Stimulated activated CD8-positive, alpha-beta memory T cell treated with anti-CD3 and anti-CD28 coated beads, Interleukin-7, amount 100 ng/mL, for 4 hours (primary cell): Measurements from ENCODE around the gene COPG2.
"Not testable (repeated sequence)": the region's sequence is repeated elsewhere in the genome, so short reads cannot be mapped to it uniquely, and the experiment has no call there.

Source experiments
- DNase-seq, 2 donors: peaks; one replicate each; pipeline ENCODE4 v3.0.0-alpha.2; 2020; ENCODE audit warnings: low read depth in 2 of 2

The COPG2 gene

DNA sequence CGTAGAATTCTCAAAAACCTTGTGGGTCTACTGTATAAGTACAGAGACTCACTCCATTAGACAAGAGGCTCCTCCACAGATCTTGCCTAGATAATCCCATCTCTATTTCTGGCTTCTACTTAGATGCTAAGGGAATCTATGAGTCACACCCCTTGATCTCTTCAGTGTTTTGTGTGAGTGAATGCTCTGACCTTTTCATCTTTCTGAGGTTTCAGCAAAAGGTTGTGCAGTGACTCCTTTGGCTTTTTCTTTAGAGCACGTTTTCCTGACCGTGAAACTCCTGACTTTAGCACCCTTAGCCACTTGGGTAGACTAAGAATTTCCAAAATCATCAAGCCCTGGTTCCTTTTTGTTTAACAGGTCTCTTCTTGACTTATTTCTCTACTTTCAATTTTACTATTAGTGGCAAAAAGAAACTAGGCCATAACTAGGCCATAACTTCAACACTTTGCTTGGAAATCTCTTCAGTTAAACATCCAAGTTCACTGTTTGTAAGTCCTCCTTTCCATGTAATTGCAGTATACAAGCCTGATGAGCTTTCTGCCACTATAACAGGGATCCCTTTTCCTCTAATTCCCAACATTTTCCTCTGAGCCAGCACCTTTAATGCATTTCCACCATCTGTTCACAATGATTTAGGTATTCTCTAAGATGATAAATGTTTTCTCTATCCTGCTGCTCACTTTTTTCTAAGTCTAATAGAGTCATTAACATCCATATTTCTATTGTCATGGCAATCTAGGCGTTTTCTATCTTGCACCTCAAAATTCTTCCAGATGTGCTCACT, 19.4 kb downstream of the COPG2 start:
- no peak for DNase-seq

DNA sequence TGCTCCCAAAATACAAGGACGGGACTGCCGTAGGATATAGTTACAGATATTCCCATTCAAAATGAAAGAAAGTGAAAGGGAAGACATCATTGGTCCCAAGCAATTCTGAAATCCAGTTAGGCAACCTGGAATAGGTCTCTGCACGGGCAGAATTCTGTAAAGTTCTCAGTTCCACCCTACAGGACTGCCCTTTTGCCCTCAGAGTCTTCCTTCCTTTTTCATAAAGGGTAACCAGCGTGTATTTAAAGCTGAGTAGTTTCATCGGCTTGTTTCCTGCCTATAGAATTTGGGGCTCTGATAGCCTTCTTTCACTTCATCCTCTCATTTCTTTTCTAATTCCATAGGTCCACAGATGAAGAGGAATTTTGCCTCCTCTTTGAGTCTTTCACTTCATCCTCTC, 20.0 kb downstream of the COPG2 start:
- DNase-seq = no peak

DNA sequence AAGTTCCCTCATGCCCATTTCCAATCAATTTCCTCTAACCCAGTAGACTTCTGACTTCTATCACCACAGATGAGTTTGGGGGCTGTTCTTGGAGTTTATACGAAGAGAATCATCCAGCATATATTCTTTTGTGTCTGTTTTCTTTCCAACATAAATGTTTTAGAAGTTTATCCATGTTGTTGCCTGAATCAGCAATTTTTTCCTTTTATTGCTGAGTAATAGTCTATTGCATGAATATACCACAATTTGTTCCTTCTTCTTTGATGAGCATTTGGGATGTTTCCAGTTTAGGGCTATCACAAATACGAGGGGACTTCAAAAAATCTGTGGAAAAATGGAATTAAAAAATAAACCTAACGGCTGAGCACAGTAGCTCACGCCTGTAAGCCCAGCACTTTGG, 26.2 kb downstream of the COPG2 start:
- DNase-seq = no peak

DNA sequence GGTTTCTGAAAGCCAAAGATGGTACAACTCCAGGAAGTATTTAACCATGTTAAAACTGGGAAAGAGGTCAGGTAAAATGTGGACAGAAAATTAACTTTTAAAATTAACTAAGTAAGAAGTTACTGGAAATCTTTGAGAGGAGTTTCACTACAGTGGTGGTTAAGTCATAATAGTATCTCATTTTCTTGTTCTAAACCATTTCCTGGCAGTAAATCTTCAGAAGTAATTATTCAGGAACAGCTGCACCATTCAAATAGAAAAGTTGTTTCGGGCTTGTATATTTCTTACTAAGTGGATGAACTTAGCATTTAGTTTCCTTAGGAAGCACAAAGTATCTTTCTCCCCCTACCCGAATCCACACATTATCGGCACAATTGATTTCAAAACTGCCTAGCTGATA, 27.1 kb downstream of the COPG2 start:
- DNase-seq = no peak

DNA sequence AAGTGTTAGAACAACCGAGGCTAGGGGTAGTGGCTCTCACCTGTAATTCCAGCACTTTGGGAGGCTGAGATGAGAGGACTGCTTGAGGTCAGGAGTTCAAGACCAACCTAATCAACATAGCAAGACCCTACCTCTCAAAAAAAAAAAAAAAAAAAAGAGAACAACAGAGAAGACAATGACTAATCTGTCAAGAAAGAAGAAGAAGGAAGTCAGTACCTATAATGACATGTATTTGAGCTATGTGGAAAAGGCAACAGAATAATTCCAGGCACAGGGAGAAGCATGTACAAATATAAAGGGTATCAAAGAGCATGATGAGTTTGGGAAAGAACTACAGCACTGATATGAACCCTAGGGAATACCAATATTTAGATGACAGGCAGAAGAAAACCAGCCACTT, 27.5 kb downstream of the COPG2 start:
- no peak for DNase-seq

DNA sequence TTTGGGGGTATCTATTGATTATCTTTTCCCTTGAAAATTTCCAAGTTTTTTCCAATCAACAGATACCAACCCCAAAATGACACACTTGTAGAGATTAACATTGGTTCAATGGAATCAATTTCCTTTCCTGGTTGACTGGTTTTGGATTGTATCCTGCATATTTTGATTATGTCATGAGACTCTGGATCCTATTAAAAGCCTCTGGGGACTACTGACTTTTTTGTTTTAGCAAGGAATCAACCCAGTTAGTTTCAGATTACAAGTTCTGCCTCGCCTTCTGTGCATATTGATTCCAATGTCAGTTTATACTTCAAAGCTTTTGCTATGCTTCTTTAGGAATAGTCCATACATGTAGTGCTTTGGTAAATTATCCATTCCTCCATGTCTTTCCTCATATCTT, 29.2 kb downstream of the COPG2 start:
- DNase-seq = no peak

DNA sequence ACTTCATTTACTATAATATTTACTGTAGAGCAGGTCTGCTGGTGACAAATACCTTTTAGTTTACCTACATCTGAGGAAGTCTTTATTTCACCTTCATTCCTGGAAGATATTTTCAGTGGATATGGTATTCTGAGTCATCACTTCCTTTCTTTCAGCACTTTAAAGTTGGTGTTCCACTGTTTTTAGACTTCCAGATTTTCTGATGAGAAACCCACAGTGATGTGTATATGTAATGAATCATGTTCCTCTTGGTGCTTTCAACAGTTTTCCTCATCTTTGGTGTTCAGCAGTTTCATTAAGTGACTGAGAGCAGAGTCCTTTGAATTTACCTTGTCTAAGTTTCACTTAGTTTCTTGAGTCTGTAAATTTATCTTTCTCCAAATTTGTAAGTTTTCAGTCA, 36.4 kb downstream of the COPG2 start:
- no peak for DNase-seq

DNA sequence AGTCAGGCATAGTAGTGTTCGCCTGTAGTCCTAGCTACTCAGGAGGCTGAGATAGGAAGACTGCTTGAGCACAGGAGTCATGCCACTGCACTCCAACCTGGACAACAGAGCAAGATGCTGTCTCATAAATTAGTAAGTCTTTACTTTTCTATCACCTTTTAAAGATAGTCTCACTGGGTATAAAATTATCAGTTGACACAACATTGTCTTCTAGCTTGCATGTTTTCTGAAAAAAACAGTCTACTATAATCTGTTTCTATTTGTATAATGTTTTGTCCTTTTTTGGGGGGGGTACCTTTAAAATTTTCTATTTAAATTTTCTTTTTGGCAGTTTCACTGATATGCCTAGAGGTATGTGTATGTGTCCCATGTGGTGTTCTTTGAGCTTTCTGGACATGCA, 39.6 kb downstream of the COPG2 start:
- no peak for DNase-seq

DNA sequence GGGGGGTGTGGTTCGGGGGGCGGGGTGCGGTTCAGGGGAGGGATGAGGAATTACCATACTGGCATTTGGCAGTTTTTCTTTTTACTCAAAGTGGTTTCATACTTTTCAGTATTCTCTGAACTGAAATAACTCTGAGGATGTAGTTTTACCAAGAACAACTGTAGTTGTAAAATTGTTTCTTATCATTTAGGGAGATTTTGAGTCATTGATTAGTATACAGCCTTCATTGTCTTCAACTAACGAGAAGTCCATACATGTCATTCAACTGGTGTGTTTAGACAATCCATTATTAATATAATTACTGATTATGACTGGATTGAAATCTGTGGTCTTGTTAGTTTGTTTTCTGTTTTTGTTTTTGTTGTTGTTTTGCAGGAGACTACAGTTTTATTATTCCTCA, 40.8 kb downstream of the COPG2 start:
- DNase-seq = no peak

DNA sequence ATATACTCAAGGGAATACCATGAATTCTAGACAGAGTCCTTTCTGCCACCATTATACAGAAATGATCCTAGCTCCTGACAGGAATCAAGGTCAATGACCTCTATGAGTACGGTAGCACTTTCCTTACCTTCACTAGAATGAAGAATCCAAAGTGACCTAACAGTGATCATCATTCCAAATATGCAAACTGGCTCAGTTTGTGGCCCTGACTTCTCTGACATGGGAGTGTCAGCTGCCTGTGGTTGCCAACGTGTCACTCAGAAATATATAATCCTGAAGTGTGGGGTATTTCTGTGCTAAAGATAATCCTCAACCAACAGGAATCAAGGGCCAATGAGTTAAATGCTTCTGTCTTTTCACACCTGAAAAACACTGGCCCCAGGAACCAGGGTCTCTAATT, 45.7 kb downstream of the COPG2 start:
- no peak for DNase-seq

DNA sequence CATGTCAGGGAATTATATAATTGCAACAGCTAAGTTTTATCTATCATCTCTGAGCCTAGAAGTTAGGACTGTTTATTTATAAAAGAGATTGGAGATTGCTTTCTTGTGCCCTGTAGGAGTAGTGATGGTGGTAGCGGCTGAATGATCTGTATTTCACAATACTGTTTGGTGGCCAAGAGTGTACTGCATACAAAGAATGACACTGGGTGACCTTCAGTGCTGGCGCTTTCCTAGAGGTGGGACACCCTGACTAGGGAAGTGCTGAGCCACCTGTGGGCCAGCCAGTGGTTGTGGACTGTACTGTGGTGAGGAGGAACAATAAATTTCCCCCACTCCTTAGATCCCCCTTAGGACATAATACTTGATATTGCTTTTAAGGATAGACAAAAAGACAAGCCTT, 53.0 kb downstream of the COPG2 start:
- no peak for DNase-seq

DNA sequence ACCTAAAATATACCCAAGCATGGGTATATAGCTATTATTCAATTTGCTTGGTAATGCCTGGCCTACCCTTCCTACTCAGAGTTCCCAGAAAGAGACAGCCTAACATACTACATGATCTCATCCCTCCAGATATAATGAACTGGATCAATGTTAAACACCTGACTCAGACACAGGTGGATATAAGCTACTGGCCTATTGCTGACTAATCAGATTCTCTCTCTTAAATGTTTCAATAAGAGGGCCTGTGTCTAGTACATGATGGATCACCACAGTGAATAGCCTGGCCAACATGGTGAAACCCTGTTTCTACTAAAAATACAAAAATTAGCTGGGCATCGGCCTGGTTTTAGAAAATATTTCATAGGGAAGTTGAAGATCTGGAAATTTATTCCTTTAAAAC, 54.1 kb downstream of the COPG2 start:
- DNase-seq = no peak

DNA sequence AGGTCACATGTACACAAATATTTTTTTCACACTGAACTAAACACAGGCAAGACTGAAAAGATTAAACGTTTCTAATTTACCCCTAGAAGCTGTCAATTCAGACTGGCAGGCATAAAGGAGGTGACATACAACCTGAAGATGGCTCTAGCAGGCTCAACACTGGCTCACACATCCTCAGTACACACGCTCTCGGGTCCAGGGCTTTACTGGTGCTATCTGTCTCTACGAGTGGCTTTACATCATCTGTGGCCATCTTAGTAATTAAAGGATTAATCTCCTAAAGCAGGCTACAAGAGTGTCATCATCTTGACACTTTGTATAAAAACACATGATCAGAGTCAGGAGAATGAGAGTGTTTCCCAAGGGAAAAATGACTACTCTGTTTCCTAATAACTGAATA, 57.3 kb downstream of the COPG2 start:
- no peak for DNase-seq

DNA sequence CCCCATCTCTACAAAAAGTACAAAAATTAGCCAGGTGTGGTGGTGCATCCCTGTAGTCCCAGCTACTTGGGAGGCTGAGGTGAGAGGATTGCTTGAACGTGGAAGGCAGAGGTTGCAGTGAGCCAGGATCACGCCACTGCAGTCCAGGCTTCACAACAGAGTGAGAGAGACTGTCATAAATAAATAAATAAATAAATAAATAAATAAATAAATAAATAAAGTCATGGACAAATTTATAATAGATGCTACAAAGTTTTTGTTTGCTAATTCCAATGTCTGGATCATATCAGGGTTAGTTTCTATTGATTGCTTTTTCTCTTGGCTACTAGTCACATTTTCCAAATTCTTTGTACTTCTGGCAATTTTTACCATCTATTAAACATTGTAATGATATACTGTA, 61.5 kb downstream of the COPG2 start:
- not testable (repeated sequence) for DNase-seq

DNA sequence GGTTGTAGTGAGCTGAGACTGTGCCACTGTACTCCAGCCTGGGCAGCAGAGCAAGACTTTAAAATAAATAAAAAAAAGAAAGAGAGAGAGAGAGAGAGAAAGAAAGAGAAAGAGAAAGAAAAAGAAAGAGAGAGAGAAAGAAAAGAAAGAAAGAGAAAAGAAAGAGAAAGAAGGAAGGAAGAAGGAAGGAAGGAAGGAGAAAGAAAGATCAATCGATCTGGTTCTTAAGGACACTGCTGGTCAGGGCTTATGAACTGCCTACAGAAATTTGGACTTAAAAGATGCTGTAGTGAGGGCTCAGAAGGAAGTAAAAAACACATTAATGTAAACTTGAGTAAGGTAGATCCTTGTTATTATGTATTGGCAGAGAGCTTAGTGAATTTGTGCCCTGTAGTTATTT, 62.4 kb downstream of the COPG2 start:
- no peak for DNase-seq

DNA sequence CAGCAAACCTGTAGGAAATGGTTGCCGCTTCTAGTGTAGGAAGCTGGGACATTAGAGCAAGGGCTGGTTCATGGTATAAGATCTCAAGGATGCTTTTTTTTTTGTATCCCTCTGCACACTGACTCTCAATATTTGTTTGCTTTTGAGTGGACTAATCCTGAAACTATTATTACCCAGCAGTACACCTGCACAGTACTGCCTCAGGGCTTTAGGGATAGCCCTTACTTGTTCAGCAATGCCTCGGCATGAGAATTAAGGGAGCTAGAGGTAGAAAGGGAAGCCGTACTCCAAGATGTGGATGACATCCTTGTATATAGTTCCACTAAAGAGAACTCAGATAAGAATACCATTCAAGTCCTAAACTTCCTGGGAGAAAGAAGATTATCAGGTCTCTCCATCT, 70.5 kb downstream of the COPG2 start:
- no peak for DNase-seq

DNA sequence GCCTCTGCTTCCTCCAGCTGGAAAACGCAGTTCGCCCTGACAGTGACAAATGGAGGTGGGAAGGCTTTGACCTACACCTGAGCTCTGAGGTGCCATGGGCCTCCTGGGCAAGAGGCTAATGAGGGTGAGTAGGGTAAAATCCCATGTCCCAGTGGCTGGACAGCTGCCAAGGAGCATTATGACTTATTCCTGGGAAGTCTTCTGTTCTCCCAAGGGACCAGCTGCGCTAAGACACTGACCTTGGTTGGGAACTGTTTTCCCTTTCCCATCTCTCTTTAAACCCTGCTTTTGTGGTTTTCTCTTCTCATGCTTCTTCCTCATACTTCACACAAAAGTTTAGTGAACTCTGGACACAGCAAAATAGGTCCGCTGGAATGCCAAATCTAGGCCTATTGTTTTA, 72.6 kb downstream of the COPG2 start:
- no peak for DNase-seq

DNA sequence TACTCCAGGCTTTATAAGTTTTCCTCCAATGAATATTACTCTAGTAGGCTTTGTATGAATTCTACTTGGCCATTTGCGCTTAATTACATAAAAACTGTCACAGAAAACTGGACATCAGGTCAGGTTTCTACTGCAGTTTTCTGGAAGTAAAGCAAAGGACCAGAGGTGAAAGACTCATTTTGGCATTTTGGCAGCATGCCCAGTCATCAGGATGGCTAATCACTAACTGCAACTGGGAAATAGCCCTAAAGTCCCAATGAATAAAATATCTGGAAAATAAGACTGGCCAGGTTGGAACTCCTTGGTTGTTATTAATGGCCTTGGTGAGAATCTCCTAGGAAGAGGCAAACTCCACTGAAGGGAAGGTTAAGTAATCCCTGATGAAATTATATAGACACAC, 75.5 kb downstream of the COPG2 start:
- no peak for DNase-seq

DNA sequence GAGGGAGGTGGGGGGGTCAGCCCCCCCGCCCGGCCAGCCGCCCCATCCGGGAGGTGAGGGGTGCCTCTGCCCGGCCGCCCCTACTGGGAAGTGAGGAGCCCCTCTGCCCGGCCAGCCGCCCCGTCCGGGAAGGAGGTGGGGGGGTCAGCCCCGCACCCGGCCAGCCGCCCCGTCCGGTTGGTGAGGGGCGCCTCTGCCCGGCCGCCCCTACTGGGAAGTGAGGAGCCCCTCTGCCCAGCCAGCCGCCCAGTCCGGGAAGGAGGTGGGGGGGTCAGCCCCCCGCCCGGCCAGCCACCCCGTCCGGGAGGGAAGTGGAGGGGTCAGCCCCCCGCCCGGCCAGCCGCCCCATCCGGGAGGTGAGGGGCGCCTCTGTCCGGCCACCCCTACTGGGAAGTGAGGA, 77.1 kb downstream of the COPG2 start:
- DNase-seq = not testable (repeated sequence)

DNA sequence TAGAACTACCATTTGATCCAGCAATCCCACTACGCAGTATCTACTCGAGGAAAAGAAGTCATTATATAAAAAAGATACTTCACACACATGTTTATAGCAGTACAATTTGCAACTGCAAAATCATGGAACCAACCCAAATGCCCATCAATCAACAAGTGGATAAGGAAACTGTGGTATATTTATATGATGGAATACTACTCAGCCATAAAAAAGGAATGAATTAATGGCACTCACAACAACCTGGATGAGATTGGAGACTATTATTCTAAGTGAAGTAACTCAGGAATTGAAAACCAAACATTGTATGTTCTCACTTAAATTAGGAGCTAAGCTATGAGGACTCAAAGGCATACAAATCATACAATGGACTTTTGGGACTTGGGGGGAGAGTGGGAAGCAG, 82.6 kb downstream of the COPG2 start:
- not testable (repeated sequence) for DNase-seq

DNA sequence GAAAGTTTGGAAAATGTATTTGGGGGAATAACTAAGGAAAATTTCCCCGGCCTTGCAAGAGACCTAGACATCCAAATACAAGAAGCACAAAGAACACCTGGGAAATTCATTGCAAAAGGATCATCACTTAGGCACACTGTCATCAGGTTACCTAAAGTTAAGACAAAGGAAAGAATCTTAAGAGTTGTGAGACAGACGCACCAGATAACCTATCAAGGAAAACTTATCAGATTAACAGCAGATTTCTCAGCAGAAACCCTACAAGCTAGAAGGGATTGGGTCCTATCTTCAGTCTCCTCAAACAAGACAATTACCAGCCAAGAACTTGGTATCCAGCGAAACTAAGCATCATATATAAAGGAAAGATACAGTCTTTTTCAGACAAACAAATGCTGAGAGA, 93.4 kb downstream of the COPG2 start:
- not testable (repeated sequence) for DNase-seq

DNA sequence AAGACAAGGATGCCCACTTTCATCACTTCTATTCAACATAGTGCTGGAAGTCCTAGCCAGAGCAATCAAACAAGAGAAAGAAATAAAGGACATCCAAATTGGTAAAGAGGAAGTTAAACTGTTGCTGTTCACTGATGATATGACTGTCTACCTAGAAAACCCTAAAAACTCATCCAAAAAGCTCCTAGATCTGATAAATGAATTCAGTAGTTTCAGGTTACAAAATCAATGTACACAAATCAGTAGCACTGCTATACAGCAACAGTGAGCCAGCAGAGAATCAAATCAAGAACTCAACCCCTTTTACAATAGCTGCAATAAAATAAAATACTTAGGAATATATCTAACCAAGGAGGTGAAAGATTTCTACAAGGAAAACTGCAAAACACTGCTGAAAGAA, 98.4 kb downstream of the COPG2 start:
- DNase-seq = not testable (repeated sequence)

DNA sequence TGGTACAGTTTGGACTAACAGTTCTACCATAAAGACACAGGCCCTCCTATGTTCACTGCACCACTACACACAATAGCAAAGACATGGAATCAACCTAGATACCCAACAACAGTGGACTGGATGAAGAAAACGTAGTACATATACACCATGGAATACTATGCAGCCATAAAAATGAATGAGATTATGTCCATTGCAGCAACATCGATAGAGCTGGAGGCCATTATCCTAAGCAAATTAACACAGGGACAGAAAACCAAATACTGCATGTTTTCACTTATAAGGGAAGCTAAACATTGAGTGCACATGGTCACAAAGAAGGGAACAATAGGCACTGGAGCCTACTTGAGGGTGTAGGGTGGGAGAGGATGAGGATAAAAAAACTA, 101.7 kb downstream of the COPG2 start:
- no peak for DNase-seq

DNA sequence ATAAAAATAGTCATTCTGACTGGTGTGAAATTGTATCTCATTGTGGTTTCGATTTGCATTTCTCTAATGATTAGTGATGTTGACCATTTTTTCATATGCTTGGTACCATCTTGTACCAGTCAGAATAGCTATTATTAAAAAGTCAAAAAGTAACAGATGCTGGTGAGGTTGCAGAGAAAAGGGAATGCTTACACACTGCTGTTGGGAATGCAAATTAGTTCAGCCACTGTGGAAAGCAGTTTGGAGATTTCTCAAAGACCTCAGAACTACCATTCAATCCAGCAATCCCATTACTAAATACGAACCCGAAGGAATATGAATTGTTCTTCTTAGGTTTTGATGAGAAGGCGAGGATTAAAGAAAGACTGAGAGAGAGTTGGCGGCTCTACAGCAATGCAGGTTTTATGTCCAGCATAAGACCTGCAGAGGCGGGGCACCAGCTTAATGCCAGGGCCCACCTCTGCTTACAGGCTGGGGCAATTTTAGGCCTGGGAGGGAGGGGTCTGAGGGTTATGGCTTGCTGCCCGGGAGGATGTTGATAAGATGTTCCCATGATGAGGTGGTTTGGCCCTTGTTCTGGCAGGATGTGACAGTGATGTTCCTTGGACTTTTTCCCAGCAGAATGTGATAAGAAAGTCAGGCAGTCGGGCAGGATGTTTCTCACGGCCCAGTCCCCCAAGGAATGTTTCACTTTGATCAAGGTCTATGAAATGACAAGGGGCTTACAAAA, 102.2 kb downstream of the COPG2 start:
- no peak for DNase-seq
